GM18505 (cell line): ENCODE measurements around the gene ZC3H12D.

Source experiments
- ATAC-seq: cut with Tn5 transposase; IDR thresholded peaks from one replicate; pipeline ENCODE4 v1.9.1; 2021; ENCODE audit not compliant: unreplicated experiment
- POLR2A ChIP-seq: IDR thresholded peaks from 4 replicates; pipeline ENCODE4 v1.6.1; 2011; ENCODE audit warnings: borderline replicate concordance; ENCODE audit not compliant: insufficient read depth, insufficient read length; ENCODE audit errors: extremely low read depth

The ZC3H12D gene

GRCh38 chr6:149458196-149458595 lies 26.6 kb downstream of the ZC3H12D start:
- TF ChIP-seq POLR2A: no peak
- ATAC-seq: no peak

- no peak for ATAC-seq
- TF ChIP-seq POLR2A: no peak
Measured at GRCh38 chr6:149457316-149457884, 27.4 kb downstream of the ZC3H12D start.

GRCh38 chr6:149456311-149457021 lies 28.3 kb downstream of the ZC3H12D start:
- TF ChIP-seq POLR2A: no peak
- ATAC-seq: no peak

- no peak for TF ChIP-seq POLR2A
Measured at GRCh38 chr6:149455031-149455732, 29.6 kb downstream of the ZC3H12D start.

GRCh38 chr6:149454346-149454848 lies 30.4 kb downstream of the ZC3H12D start:
- ATAC-seq: no peak
- TF ChIP-seq POLR2A: no peak

More at GRCh38 chr6:149455031-149455732, 29.6 kb downstream of the ZC3H12D start:
- no peak for ATAC-seq

GRCh38 chr6:149453597-149454345 lies 31.0 kb downstream of the ZC3H12D start:
- ATAC-seq: no peak
- TF ChIP-seq POLR2A: no peak

GRCh38 chr6:149452037-149452939 lies 32.5 kb downstream of the ZC3H12D start:
- no peak for ATAC-seq
- TF ChIP-seq POLR2A: no peak

- no peak for TF ChIP-seq POLR2A
Measured at GRCh38 chr6:149451376-149452036, 33.3 kb downstream of the ZC3H12D start.

GRCh38 chr6:149450679-149451375 lies 34.0 kb downstream of the ZC3H12D start:
- TF ChIP-seq POLR2A: no peak
- ATAC-seq: no peak

More at GRCh38 chr6:149451376-149452036, 33.3 kb downstream of the ZC3H12D start:
- ATAC-seq: no peak

GRCh38 chr6:149449831-149450678 lies 34.8 kb downstream of the ZC3H12D start:
- no peak for TF ChIP-seq POLR2A
- ATAC-seq: no peak
